Heart left ventricle (tissue), 16 donors: ENCODE results near the gene BARHL1. TPM values are rescaled to one million over a fixed set of nuclear protein-coding genes. Genes with fewer than 3 reads are reported as not detected.

Experiments
- ATAC-seq, 4 donors: fragments of 200-7000 bp; cut with Tn5 transposase; one replicate each; pipeline ENCODE4 v1.9.1; 2020 to 2022; ENCODE audit warnings: moderate library complexity in 4 of 4, mild to moderate bottlenecking in 3 of 4, moderate number of reproducible peaks in 1 of 4
- DNase-seq, 5 donors: peaks; one replicate each; pipeline ENCODE4 v3.0.0-alpha.2; 2020
- H3K27ac ChIP-seq, 12 donors: fragments of 200-600 bp; sonication (generic) in 4 of 12; one replicate each; pipeline versions ENCODE4 v1.5.0 to v1.8.0; 2016 to 2022; ENCODE audit warnings: mild to moderate bottlenecking in 2 of 12
- H3K27me3 ChIP-seq, 9 donors: fragments of 200-600 bp; sonication (generic) in 2 of 9; one replicate each; pipeline versions ENCODE4 v1.5.1 to v1.8.0; 2016 to 2022; ENCODE audit warnings: mild to moderate bottlenecking in 3 of 9
- H3K36me3 ChIP-seq, 9 donors: fragments of 200-600 bp; sonication (generic) in 2 of 9; one replicate each; pipeline versions ENCODE4 v1.5.0 to v1.8.0; 2018 to 2022; ENCODE audit warnings: mild to moderate bottlenecking in 2 of 9
- H3K4me1 ChIP-seq, 12 donors: fragments of 200-600 bp; sonication (generic) in 4 of 12; one replicate each; pipeline versions ENCODE4 v1.5.0 to v1.8.0; 2016 to 2022; ENCODE audit warnings: mild to moderate bottlenecking in 3 of 12
- H3K4me3 ChIP-seq, 12 donors: fragments of 200-600 bp; sonication (generic) in 4 of 12; one replicate each; pipeline versions ENCODE4 v1.5.0 to v1.8.0; 2017 to 2022; ENCODE audit warnings: mild to moderate bottlenecking in 9 of 12, moderate library complexity in 4 of 12
- H3K9me3 ChIP-seq, 12 donors: fragments of 200-600 bp; sonication (generic) in 4 of 12; one replicate each; pipeline versions ENCODE4 v1.5.0 to v1.8.0; 2016 to 2022; ENCODE audit warnings: mild to moderate bottlenecking in 1 of 12
- POLR2A ChIP-seq, 2 donors: fragments of 450-650 bp; IDR thresholded peaks; one replicate each; pipeline ENCODE4 v1.6.1; 2017; ENCODE audit warnings: antibody characterized with exemption in 2 of 2, mild to moderate bottlenecking in 2 of 2, moderate library complexity in 2 of 2
- WGBS, 4 donors: extraction: QIAGEN DNeasy Blood & Tissue Kit in 2 of 4; methylation state at CpG; one replicate each; pipeline versions ENCODE4 v1.1.5 to v1.1.7; 2013 to 2018; 5-methylcytosine and 5-hydroxymethylcytosine counted together
- intact Hi-C, 10 donors: fragments of 100-400 bp; cut with DNase I; formaldehyde crosslinking; loops; one replicate each; pipeline versions ENCODE4 v1.11.1 to v1.14.2; 2022
- polyA plus RNA-seq, 2 donors: library from polyadenylated mRNA; stranded (reverse); fragments of 200-250 nt; gene quantifications; one replicate each; pipeline ENCODE4 v1.2.3, GENCODE V29; 2013
- total RNA-seq, 9 donors: library from RNA; depleted of rRNA in 2 of 9; stranded (reverse); fragments of >200 nt in 2 of 9; fragmentation: NEBNext Ultra II Directional in 3 of 9; extraction: Animal tissue kit (Norgen Biotek cat#: 25700) in 3 of 9; gene quantifications; one replicate each; pipeline versions ENCODE4 v1.1.0 to v1.2.4, GENCODE V29; 2016 to 2023
- TF ChIP-seq, protein P1 (sequence below), 12 donors: fragments of 200-600 bp; sonication (generic) in 4 of 12; IDR thresholded peaks; one replicate each; pipeline versions ENCODE4 v1.5.0 to v1.8.0; 2018 to 2022; ENCODE audit warnings: antibody characterized with exemption in 12 of 12, mild to moderate bottlenecking in 5 of 12
- donor health status: ischemic (EF 13 %, LVEDD 7.1; RV severe dilation, severe dysfunction).
- donor health status: healthy with polysubstance abuse.
- donor health status: DM: no; HTN: yes; CAD: no.
- donor health status: DM: no; HTN: no; CAD: no.
- donor health status: ischemic (EF 25% LVEDD 6.9; RV normal size, moderate dysfunction).
- donor health status: ischemic (EF 25% LVEDD 5.7; RV mildly dilated, moderate dysfunction).
- donor health status: healthy.
- donor health status: DM: yes; HTN: yes; CAD: no.
- donor health status: ischemic (EF 35%, LVEDD 5.7; RV mildly dilated, moderate dysfunction).
- donor health status: nonischemic (EF 11% LVEDD 7.7; RV severe dilation, severe dysfunction).
- donor health status: DM: yes; HTN: yes; CAD: no.
- donor health status: PGD.
- donor health status: ischemic (EF 29% LVEDD 5.4; RV normal size, mild dysfunction).
- donor health status: nonischemic (EF 23%, LVEDD 6.1; RV moderate dilation, normal function).

Gene BARHL1
- total and polyA plus RNA-seq, 11 donors = not detected

DNA sequence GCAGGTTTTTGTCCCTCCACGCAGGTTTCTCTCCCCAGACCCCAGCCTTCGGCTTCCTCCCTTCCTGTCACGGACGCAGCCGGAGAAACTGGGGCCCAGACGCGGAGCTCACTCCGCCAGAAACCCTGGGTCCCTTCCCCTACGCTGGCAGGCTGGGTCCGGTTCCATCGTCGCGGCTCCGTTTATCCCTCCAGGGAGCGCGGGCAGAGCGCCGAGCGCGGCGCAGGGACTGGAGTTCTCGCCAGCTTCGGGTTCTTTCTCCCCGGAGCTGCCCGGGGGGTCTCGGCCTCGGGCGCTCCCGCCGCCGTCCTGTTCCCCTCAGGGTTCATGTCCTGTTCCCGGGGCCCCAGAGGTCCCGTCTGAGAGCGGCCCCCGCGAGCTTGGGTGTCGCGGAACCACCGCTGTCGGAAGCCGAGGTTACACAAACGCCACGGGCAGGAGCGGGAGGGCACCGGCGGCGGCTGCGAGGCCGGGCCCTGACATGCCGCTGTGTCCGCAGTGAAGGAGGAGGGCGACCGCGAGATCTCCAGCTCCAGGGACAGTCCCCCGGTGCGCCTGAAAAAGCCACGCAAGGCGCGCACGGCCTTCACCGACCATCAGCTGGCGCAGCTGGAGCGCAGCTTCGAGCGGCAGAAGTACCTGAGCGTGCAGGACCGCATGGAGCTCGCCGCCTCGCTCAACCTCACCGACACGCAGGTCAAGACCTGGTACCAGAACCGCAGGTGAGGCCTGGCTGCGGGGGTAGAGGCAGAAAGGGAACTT, 4.6 kb downstream of the BARHL1 start:
- Histone ChIP-seq H3K4me3 (no peak overlapping the region), H3K27me3 (peaks cover 66 to 100% (median 98%) of the 10 kb centered on the region in 9 donors), H3K9me3 (no peaks in the 10 kb centered on the region), H3K36me3 (no peaks in the 10 kb centered on the region), H3K27ac (no peak overlapping the region), H3K4me1 (peaks cover 0 to 36% (median 5%) of the 10 kb centered on the region in 12 donors)
- 1 to 3% (median 3%) methylated on average over 39 to 74 of the region's 74 CpGs for WGBS, 4 donors
- no peak for TF ChIP-seq POLR2A (IDR thresholded peaks at IDR 0.05)
- TF ChIP-seq, protein P1, sequence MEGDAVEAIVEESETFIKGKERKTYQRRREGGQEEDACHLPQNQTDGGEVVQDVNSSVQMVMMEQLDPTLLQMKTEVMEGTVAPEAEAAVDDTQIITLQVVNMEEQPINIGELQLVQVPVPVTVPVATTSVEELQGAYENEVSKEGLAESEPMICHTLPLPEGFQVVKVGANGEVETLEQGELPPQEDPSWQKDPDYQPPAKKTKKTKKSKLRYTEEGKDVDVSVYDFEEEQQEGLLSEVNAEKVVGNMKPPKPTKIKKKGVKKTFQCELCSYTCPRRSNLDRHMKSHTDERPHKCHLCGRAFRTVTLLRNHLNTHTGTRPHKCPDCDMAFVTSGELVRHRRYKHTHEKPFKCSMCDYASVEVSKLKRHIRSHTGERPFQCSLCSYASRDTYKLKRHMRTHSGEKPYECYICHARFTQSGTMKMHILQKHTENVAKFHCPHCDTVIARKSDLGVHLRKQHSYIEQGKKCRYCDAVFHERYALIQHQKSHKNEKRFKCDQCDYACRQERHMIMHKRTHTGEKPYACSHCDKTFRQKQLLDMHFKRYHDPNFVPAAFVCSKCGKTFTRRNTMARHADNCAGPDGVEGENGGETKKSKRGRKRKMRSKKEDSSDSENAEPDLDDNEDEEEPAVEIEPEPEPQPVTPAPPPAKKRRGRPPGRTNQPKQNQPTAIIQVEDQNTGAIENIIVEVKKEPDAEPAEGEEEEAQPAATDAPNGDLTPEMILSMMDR (IDR thresholded peaks at IDR 0.05) = no peak
- DNase-seq (peak in 1 of 5 donors; percentile 10), ATAC-seq (no peak)
- intact Hi-C loops = no loop called here

DNA sequence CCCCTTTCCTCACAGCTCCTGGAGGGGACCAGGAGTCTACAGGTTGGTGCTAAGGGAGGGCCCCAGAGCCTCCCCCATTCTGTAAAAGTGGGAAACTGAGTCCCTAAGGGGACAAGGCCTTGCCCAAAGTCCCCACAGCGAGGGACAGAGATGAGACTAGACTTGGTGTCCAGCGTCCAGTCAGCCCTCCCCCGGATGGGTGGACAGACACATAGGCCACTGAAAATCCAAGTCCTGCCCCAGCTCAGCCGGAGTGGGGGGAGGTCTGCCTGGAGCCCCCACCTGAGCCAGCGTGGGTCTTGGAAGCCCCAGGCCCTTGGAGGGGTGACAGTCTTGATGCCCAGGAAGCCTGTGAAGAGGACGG, 5.2 kb downstream of the BARHL1 start:
- Histone ChIP-seq H3K27me3 (peaks cover 66 to 97% (median 93%) of the 10 kb centered on the region in 9 donors), H3K9me3 (no peaks in the 10 kb centered on the region), H3K36me3 (peaks cover 0 to 2% (median 0%) of the 10 kb centered on the region in 9 donors), H3K4me3 (no peak overlapping the region), H3K27ac (no peak overlapping the region), H3K4me1 (peaks cover 0 to 32% (median 1%) of the 10 kb centered on the region in 12 donors)
- 12 to 18% (median 14%) methylated on average over 4 to 6 of the region's 6 CpGs; no CpG with 5 or more reads in 1 of the 4 donors for WGBS, 4 donors
- TF ChIP-seq, protein P1 (IDR thresholded peaks at IDR 0.05) = no peak
- TF ChIP-seq POLR2A (IDR thresholded peaks at IDR 0.05) = no peak
- intact Hi-C loops = no loop called here
- DNase-seq (no peak), ATAC-seq (no peak)

DNA sequence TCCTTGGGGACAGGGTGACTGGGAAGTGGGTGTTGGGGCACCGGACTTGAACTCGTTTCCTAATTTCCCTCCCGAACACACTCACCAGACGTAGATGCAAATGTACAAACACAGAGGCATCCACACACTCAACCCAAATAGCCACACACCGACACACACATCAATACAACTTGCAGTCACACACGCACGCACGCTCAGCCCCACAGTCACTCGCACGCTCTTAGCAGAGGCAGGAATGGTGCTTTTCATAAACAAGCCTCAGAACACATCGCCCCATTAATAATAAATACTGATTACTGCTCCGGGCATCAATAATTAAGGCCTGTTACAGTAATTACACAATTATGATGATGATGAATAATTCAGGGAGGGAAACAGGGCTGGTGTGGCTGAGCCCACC, 5.7 kb downstream of the BARHL1 start:
- WGBS, 4 donors = 24 to 37% (median 30%) methylated on average over 12 of the region's 12 CpGs
- intact Hi-C loops = no loop called here
- no peak for TF ChIP-seq POLR2A (IDR thresholded peaks at IDR 0.05)
- TF ChIP-seq, protein P1 (IDR thresholded peaks at IDR 0.05) = no peak
- Histone ChIP-seq H3K4me3 (no peak overlapping the region), H3K9me3 (no peaks in the 10 kb centered on the region), H3K27ac (no peak overlapping the region), H3K27me3 (peaks cover 66 to 92% (median 87%) of the 10 kb centered on the region in 9 donors), H3K4me1 (peaks cover 0 to 32% (median 1%) of the 10 kb centered on the region in 12 donors), H3K36me3 (peaks cover 0 to 7% (median 0%) of the 10 kb centered on the region in 9 donors)
- ATAC-seq (no peak), DNase-seq (no peak)

DNA sequence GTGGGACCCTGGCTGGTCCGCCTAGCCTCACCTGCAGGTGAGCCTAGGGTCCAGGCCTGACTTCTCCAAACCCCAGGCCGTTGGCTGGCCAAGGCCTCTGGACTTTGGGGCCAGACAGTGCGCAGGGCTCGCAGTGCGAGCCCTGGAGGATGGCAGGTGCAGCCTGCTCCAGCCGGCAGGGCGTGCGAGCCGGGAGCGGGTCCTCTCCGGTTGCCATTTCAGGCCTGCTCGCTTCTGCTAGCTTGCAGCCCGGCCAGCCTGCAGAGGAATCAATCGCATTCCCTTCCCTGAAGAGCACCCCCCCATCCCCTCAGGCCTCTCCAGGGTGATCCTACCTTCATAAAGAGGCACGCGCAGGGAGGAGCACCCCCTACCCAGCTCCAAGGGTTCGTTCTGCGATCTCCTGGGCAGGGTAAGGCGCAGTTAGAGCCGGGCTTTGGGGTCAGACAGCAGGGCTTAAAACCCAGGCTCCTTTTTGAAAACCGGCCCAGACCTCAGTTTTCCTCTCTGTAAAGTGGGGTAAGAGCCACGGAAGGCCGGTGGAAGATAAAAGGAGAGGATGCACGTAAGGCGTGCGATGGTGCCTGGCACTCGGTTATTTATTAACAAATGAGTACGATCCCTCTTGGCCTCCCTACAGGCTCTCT, 6.2 kb downstream of the BARHL1 start:
- H3K9me3 ChIP-seq = no peaks in the 10 kb centered on the region
- WGBS, 4 donors = 4 to 11% (median 7%) methylated on average over 28 of the region's 28 CpGs
- peaks cover 60 to 87% (median 82%) of the 10 kb centered on the region in 9 donors for H3K27me3 ChIP-seq
- peaks cover 0 to 32% (median 1%) of the 10 kb centered on the region in 12 donors for H3K4me1 ChIP-seq
- peaks cover 0 to 10% (median 0%) of the 10 kb centered on the region in 9 donors for H3K36me3 ChIP-seq
- intact Hi-C loops = no loop called here
- H3K4me3 ChIP-seq = no peak overlapping the region
- DNase-seq = no peak
- no peak for TF ChIP-seq POLR2A (IDR thresholded peaks at IDR 0.05)
- TF ChIP-seq, protein P1 (IDR thresholded peaks at IDR 0.05) = no peak
- no peak for ATAC-seq
- H3K27ac ChIP-seq = no peak overlapping the region
